ENCODE data around the gene MAP7D2.

MAP7D2 gene

GRCh38 chrX:20143561-20143960 is 26.9 kb upstream of the MAP7D2 start:
- peaks cover 4% of the 10 kb centered on the region; the same call in 1 of the 2 replicates for H3K4me1 ChIP-seq (ENCODE audit: low read length)
- TF ChIP-seq, protein P1, sequence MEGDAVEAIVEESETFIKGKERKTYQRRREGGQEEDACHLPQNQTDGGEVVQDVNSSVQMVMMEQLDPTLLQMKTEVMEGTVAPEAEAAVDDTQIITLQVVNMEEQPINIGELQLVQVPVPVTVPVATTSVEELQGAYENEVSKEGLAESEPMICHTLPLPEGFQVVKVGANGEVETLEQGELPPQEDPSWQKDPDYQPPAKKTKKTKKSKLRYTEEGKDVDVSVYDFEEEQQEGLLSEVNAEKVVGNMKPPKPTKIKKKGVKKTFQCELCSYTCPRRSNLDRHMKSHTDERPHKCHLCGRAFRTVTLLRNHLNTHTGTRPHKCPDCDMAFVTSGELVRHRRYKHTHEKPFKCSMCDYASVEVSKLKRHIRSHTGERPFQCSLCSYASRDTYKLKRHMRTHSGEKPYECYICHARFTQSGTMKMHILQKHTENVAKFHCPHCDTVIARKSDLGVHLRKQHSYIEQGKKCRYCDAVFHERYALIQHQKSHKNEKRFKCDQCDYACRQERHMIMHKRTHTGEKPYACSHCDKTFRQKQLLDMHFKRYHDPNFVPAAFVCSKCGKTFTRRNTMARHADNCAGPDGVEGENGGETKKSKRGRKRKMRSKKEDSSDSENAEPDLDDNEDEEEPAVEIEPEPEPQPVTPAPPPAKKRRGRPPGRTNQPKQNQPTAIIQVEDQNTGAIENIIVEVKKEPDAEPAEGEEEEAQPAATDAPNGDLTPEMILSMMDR (IDR thresholded peaks at IDR 0.05; ENCODE audit: low read length): no peak
- TF ChIP-seq EZH2 (optimal IDR thresholded peaks at IDR 0.05; ENCODE audit: low read depth, low read length) (no peak), EZH2phosphoT487 (IDR thresholded peaks at IDR 0.05; ENCODE audit: low read length) (no peak)
- no peaks in the 10 kb centered on the region for H3K9me3 ChIP-seq (replicated peaks; ENCODE audit: insufficient read depth, low read length)

DNA sequence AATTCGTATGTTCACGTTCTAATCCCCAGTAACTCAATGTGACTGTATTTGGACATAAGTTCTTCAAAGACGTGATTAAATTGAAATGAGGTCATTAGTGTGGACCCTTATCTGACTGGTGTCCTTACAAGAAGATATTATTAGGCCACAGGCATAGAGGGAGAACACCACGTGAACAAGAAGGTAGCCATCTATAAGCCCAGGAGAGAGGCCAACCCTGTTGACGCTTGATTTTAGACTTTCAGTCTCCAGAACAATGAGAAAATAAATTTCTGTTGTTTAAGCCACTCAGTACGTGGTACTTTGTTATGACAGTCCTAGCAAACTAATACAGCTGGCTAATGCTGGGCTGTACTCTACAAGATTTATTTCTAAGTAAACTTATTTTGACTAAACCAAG is 26.4 kb upstream of the MAP7D2 start:
- no peak overlapping the region for H3K27ac ChIP-seq (ENCODE audit: low read length)

More at GRCh38 chrX:20143561-20143960, 26.9 kb upstream of the MAP7D2 start:
- peak; percentile 16 for DNase-seq
- Histone ChIP-seq H4K20me1 (ENCODE audit: insufficient read depth, low read length) (peaks cover 8% of the 10 kb centered on the region), H3F3A (ENCODE audit: insufficient read depth, low read length) (no peaks in the 10 kb centered on the region), H2AFZ (ENCODE audit: low read length) (no peak overlapping the region), H3K36me3 (replicated peaks; ENCODE audit: insufficient read depth, low read length) (peaks cover 8% of the 10 kb centered on the region), H3K79me2 (ENCODE audit: low read length) (peaks cover 30% of the 10 kb centered on the region), H3K4me2 (ENCODE audit: low read depth, low read length) (no peak overlapping the region), H3K27me3 (replicated peaks; ENCODE audit: insufficient read depth, low read length) (no peaks in the 10 kb centered on the region), H3K9ac (ENCODE audit: low read length) (no peak overlapping the region), H3K9me2 (replicated peaks; ENCODE audit: insufficient read depth, low read length) (no peaks in the 10 kb centered on the region), H3K4me3 (ENCODE audit: low read length) (no peak overlapping the region), H3K27ac (ENCODE audit: low read length) (no peak overlapping the region)

DNA sequence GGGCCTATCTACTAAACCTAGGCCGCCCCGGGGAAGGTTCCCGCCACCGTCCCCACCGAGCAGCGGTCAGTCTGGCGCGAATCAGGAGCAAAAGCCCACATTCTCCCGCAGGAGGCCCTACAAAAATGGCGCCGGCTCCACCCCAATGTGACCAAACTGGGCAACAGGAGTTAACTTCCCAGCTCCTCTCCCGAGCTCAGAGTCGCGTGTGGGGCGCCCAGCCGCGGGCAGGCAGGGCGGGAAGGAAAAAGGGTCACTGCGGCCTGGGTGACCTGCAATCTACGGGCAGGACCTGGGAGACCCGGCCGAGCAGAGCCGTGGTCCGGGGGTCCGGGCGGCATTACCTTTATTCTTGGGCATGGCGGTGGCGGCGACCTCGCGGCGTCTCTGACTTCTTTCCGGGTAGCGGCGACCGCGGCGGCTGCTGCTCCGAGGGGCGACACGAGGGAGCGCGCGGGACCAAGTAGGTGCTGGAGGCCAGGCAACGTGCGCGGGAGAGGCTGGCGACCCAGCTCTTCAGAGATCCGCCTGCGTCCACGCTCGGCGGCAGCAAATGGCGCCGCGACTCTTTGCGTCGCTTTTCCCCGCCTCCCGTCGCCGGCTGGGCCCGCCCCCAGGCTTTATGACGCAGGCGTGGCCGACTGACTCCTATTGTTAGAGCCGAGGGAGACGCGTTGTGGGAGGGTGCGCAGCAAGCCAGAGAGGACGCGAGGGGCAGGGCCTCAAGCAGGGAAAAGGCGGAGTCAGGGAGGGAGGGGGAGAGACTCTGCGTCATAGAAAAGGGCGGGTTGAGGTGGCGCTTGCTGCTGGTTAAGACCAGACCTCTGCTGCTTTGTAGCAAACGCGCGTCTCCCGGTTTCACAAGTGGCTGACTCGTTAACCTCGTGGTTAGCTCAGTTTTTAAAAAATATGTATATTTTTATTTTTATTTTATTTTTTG is 24.8 kb upstream of the MAP7D2 start, which contains the start of gene EIF1AX:
Gene EIF1AX (minus strand): TSS at position 558 of the 940 bp plus-strand sequence. CDS start 198 bp downstream, at position 360.
- Histone ChIP-seq H2AFZ (ENCODE audit: low read length) (no peak within 1 kb of the TSS; the same call in 1 of the 2 replicates), H3K79me2 (ENCODE audit: low read length) (peaks cover 48% of the 10 kb centered on the region)

More for the DNA sequence above, 26.4 kb upstream of the MAP7D2 start:
- no peak overlapping the region for H2AFZ ChIP-seq (ENCODE audit: low read length)
- H3K27me3 ChIP-seq (replicated peaks; ENCODE audit: insufficient read depth, low read length): no peaks in the 10 kb centered on the region
- H4K20me1 ChIP-seq (ENCODE audit: insufficient read depth, low read length): peaks cover 8% of the 10 kb centered on the region
- peaks cover 34% of the 10 kb centered on the region for H3K79me2 ChIP-seq (ENCODE audit: low read length)
- H3K9ac ChIP-seq (ENCODE audit: low read length): no peak overlapping the region
- no peak overlapping the region for H3K4me2 ChIP-seq (ENCODE audit: low read depth, low read length)
- no peaks in the 10 kb centered on the region for H3K9me3 ChIP-seq (replicated peaks; ENCODE audit: insufficient read depth, low read length)
- no peak overlapping the region for H3K4me3 ChIP-seq (ENCODE audit: low read length)
- DNase-seq: no peak
- H3K4me1 ChIP-seq (ENCODE audit: low read length): peaks cover 4% of the 10 kb centered on the region; the same call in 1 of the 2 replicates
- no peaks in the 10 kb centered on the region for H3F3A ChIP-seq (ENCODE audit: insufficient read depth, low read length)
- H3K9me2 ChIP-seq (replicated peaks; ENCODE audit: insufficient read depth, low read length): no peaks in the 10 kb centered on the region
- TF ChIP-seq EZH2 (optimal IDR thresholded peaks at IDR 0.05; ENCODE audit: low read depth, low read length) (no peak), EZH2phosphoT487 (IDR thresholded peaks at IDR 0.05; ENCODE audit: low read length) (no peak)
- TF ChIP-seq, protein P1 (IDR thresholded peaks at IDR 0.05; ENCODE audit: low read length): no peak
- H3K36me3 ChIP-seq (replicated peaks; ENCODE audit: insufficient read depth, low read length): peaks cover 8% of the 10 kb centered on the region

More for the DNA sequence above, 24.8 kb upstream of the MAP7D2 start, which contains the start of gene EIF1AX:
- Histone ChIP-seq H3K27me3 (replicated peaks; ENCODE audit: insufficient read depth, low read length) (no peaks in the 10 kb centered on the region), H3F3A (ENCODE audit: insufficient read depth, low read length) (no peaks in the 10 kb centered on the region), H3K36me3 (replicated peaks; ENCODE audit: insufficient read depth, low read length) (peaks cover 8% of the 10 kb centered on the region), H3K4me3 (ENCODE audit: low read length) (peak within 1 kb of the TSS; percentile 81), H4K20me1 (ENCODE audit: insufficient read depth, low read length) (peaks cover 8% of the 10 kb centered on the region), H3K4me1 (ENCODE audit: low read length) (peaks cover 4% of the 10 kb centered on the region; the same call in 1 of the 2 replicates), H3K27ac (ENCODE audit: low read length) (peak within 1 kb of the TSS; percentile 58; the same call in 1 of the 2 replicates), H3K9ac (ENCODE audit: low read length) (peak within 1 kb of the TSS; percentile 88), H3K9me2 (replicated peaks; ENCODE audit: insufficient read depth, low read length) (no peaks in the 10 kb centered on the region), H3K9me3 (replicated peaks; ENCODE audit: insufficient read depth, low read length) (no peaks in the 10 kb centered on the region), H3K4me2 (ENCODE audit: low read depth, low read length) (peak within 1 kb of the TSS; percentile 73)
- peak; percentile 96 for DNase-seq
- TF ChIP-seq, protein P1 (IDR thresholded peaks at IDR 0.05; ENCODE audit: low read length): no peak
- TF ChIP-seq EZH2 (optimal IDR thresholded peaks at IDR 0.05; ENCODE audit: low read depth, low read length): no peak

Data from MM.1S (cell line).